HG02588 (cell line): ENCODE results near the gene LRMDA.

Source experiments
- ATAC-seq: cut with Tn5 transposase; IDR thresholded peaks from one replicate; pipeline ENCODE4 v1.9.1; 2021; ENCODE audit warnings: mild to moderate bottlenecking, moderate library complexity; ENCODE audit not compliant: unreplicated experiment

Gene LRMDA

DNA sequence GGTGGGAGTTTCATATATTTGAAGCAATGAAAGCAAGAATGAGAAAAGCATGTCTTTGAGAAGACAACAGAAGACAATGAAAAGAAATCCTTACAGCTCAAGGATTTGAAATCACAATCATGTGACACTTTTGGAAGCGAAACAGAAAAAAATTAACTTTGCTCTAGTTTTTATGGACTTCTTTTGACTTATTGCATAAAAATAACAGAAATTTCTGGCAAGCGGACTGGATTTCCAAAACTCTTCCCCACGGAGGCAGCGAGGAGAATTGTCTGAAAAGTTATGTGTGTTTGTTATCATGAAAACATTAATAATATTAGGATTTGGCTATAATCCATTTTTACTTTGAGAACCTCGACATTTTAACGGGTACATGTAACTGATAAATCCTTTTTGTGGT lies 223.3 kb downstream of the LRMDA start:
- ATAC-seq, result no peak

GRCh38 chr10:75655791-75656451 lies 224.5 kb downstream of the LRMDA start:
- no peak for ATAC-seq

DNA sequence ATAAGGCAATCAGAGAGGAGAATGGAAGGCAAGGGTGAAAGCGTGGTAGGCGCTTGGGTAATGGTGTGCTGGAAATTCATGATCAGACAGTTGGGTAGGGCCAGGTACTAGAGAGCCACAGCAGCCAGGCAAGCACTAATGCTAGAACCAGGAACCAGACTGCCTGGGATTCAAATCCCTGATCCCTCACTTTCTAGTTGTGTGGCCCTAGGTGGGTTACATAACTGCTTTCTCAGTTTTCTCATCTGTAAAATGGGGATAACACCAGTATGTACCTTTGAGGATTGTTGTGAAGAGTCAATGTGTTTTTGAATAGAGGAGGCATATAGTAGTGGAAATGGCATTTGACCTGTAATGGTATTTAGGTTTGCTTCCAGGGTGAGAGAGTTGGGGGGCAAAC lies 225.9 kb downstream of the LRMDA start:
- no peak for ATAC-seq

DNA sequence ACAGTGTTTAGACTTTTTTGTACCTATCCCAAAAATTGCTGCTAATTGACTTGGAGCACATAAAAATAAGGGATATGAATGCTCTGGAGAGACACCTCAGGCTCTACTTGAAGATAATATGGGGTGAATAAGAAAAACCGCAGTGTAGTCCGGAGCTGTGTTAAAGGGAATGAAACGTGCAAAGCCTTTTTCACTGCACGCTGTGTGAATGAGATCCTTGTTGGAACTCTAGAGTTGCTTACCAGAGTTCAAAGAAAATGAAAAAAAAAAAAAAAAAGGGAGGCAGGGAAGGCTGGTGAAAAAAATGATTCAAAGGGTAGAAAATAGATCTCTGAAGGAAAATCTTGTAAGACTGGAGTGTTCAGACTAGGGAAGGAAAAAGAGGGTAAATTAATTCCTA lies 226.6 kb downstream of the LRMDA start:
- no peak for ATAC-seq

DNA sequence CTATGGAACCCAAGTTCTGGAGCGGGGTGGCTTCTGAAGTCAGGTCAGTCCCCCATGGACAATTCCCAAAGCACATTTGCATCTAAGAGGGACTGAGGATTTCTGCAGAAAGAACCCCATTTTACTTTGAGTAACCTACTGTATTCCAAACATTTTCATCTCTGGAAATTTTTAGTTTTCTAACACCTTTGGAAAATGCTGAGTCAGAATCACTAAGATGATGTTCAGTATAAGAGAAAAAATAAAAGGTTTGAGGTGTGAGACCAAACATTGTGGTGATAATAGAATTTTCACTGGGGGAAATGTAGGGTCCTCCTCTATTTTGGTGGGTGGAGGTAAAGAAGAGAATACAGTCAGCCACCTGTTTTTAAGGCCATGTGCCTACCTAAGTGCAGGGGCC lies 227.1 kb downstream of the LRMDA start:
- no peak for ATAC-seq

- ATAC-seq, result no peak
Observed at GRCh38 chr10:75658915-75659314, 227.5 kb downstream of the LRMDA start.

- no peak for ATAC-seq
Observed at GRCh38 chr10:75660823-75661222, 229.4 kb downstream of the LRMDA start.

- ATAC-seq, result no peak
Observed at GRCh38 chr10:75662715-75663114, 231.3 kb downstream of the LRMDA start.

- ATAC-seq, result no peak
Observed at GRCh38 chr10:75663947-75664664, 232.7 kb downstream of the LRMDA start.

DNA sequence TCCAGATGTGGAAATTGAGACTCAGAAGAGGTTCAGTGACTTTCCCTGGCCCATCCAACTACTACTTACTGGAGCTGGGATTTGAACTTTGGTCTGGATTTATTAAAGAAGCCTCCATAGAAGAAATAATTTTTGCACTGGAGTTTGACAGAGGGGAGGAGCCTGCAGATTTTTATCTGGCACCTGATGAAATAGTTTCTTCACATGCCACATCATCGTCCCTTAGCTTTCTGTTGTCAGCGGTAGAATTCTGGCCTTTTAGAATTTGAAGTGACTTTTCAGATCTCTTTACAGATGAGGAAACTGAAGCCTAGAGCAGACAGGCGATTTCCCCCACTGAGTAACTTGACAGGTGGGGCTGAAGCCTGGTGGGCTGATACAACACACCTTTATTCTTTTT lies 233.5 kb downstream of the LRMDA start:
- ATAC-seq, result no peak

GRCh38 chr10:75665707-75666106 lies 234.3 kb downstream of the LRMDA start:
- ATAC-seq, result no peak

DNA sequence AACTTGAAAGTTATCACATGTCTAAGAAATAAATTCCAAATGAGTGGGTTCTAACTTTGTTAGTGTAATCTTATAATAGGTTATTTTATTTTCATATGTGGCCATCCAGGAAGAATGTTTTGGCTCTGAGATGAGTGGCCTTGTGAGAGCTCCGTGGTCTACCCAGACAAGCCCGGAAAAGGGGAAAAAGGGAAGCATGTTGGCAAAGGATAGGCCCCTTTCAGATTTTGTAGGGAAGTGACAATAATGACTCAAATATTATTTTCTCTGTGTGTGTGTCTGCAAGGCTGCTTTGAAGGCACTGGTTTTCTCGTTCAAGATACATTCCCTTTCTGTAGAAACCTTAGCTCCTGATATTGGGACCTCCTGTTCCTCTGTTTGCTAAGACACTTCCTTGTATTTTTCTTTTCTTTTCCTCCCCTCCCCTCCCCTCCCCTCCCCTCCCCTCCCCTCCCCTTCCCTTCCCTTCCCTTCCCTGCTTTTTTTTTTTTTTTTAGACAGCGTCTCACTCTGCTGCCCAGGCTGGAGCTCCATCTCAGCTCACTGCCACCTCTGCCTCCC lies 240.8 kb downstream of the LRMDA start:
- no peak for ATAC-seq

- no peak for ATAC-seq
Observed at GRCh38 chr10:75672842-75673241, 241.4 kb downstream of the LRMDA start.

GRCh38 chr10:75677541-75677940 lies 246.1 kb downstream of the LRMDA start:
- ATAC-seq, result no peak

DNA sequence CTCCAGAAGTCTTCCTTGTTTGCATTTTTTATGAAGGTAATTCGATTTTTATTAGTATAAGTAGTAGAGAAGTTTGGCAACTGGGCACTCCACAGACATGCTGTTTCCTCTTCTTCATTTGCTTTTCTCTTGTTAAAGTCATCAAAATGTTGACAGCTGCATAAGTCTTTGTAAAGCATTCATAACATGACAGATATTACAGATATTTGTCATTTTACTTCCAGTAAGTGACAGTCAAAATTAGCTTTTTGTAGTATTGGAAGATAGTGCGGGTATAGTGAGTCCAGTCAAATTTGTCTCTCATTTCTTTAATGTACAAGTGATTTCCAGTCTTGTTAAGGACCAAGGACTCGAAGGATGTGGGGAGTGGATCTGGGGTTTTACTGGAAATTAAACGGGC lies 247.1 kb downstream of the LRMDA start:
- ATAC-seq, result no peak

- ATAC-seq, result no peak
Observed at GRCh38 chr10:75679536-75679935, 248.1 kb downstream of the LRMDA start.

DNA sequence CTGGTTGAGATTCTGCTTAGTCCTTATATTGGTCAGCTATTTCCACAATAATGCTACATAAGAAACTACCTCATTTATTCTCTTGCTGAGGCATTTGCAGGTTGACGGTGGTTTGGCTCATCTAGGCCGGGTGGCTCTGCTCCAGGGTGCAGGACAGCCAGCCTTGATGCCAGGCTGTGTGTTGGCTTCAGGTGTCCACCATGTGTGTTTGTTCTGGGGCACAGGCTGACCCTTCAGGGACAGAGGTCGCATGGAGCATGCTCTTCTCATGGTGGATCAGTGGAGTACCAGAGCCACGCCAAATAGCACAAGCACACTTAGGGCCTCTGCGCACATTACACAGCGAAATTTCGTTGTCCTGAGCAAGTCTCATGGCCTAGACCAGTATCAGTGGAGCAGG lies 249.9 kb downstream of the LRMDA start:
- no peak for ATAC-seq

GRCh38 chr10:75682649-75683557 lies 251.5 kb downstream of the LRMDA start:
- no peak for ATAC-seq

- ATAC-seq, result no peak
Observed at GRCh38 chr10:75685187-75685586, 253.8 kb downstream of the LRMDA start.

GRCh38 chr10:75688506-75689300 lies 257.3 kb downstream of the LRMDA start:
- no peak for ATAC-seq

DNA sequence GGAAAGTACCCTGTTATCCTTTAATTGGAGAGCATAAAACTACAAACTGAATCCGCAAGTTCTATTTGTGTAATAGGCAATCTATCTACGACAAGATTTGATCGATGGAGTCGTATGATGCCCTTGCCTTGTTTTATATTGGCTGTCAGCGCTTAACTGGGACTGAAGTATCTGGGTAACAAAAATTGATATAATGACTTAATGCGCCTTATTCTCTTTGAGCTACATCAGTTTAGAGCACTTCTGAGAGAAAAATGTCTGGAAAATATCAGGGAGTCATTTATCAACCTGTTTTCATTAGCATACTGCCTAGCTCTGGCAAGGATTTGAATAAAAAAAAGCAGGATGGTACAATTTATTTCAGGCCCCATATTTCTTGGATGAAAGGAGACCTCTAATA lies 262.1 kb downstream of the LRMDA start:
- no peak for ATAC-seq
